IMR-90 (cell line): ENCODE data around the gene GCSH. TPM values are rescaled to one million over a fixed set of nuclear protein-coding genes. Genes with fewer than 3 reads are reported as not detected.

Source experiments
- ATAC-seq: fragments of 200-7000 bp; cut with Tn5 transposase; 2 replicates; pipeline ENCODE4 v1.9.1; 2020; ENCODE audit warnings: low read depth, mild to moderate bottlenecking, moderate library complexity
- BruUV-seq: library from RNA; stranded (reverse); fragments of 400-500 nt; replicated peaks from 2 replicates; lab custom pipeline; 2021; lab: Mats Ljungman, UMichigan
- CTCF ChIA-PET: fragments of 300-600 bp; formaldehyde crosslinking; extraction: SDS; loops from one replicate; lab custom pipeline; 2021; ENCODE audit warnings: antibody characterized with exemption; lab: Yijun Ruan, JAX
- POLR2A ChIA-PET: fragments of 300-600 bp; sonication (Branson Sonifier 250); formaldehyde crosslinking; loops from one replicate; lab custom pipeline; 2022; ENCODE audit warnings: antibody characterized with exemption; ENCODE audit not compliant: unreplicated experiment; lab: Charles Lee
- DNase-seq: peaks from one replicate; pipeline ENCODE4 v3.0.0; 2013
- H2AFZ ChIP-seq: replicated peaks from 2 replicates; pipeline ENCODE3; 2013; ENCODE audit warnings: low read length, mild to moderate bottlenecking; ENCODE audit not compliant: poor library complexity
- H2AK5ac ChIP-seq: 2 replicates; pipeline ENCODE4 v1.6.1; 2013; ENCODE audit warnings: low read depth, low read length, inconsistent platforms
- H2AK9ac ChIP-seq: replicated peaks from 2 replicates; pipeline ENCODE3; 2013; ENCODE audit warnings: mild to moderate bottlenecking, low read depth, low read length, moderate library complexity; ENCODE audit not compliant: poor library complexity
- H2BK120ac ChIP-seq: 2 replicates; pipeline ENCODE4 v1.6.1; 2013; ENCODE audit warnings: low read depth, low read length, inconsistent platforms
- H2BK15ac ChIP-seq: 3 replicates; pipeline ENCODE4 v1.6.1; 2013; ENCODE audit warnings: low read depth, low read length, inconsistent platforms
- H2BK20ac ChIP-seq: 2 replicates; pipeline ENCODE4 v1.6.1; 2013; ENCODE audit warnings: low read depth, mild to moderate bottlenecking, inconsistent platforms, low read length, moderate library complexity
- H2BK5ac ChIP-seq: 2 replicates; pipeline ENCODE4 v1.6.1; 2013; ENCODE audit warnings: mild to moderate bottlenecking, low read depth, low read length, inconsistent platforms; ENCODE audit not compliant: poor library complexity, severe bottlenecking
- H3K14ac ChIP-seq: replicated peaks from 2 replicates; pipeline ENCODE4 v1.6.1; 2013; ENCODE audit warnings: low read depth, low read length, inconsistent platforms
- H3K18ac ChIP-seq: 2 replicates; pipeline ENCODE4 v1.6.1; 2013; ENCODE audit warnings: low read depth, low read length, control low read depth
- H3K23ac ChIP-seq: 2 replicates; pipeline ENCODE4 v1.6.1; 2013; ENCODE audit warnings: low read depth, low read length, inconsistent platforms
- H3K27ac ChIP-seq: 2 replicates; pipeline ENCODE4 v1.5.1; 2013; ENCODE audit warnings: mild to moderate bottlenecking, control low read depth, low read length; ENCODE audit not compliant: insufficient read depth
- H3K27me3 ChIP-seq: 2 replicates; pipeline ENCODE4 v1.6.1; 2013; ENCODE audit warnings: low read length; ENCODE audit not compliant: control insufficient read depth, insufficient read depth
- H3K36me3 ChIP-seq: 2 replicates; pipeline ENCODE4 v1.6.1; 2013; ENCODE audit warnings: low read length, mixed read lengths; ENCODE audit not compliant: control insufficient read depth, insufficient read depth
- H3K4ac ChIP-seq: 2 replicates; pipeline ENCODE4 v1.6.1; 2013; ENCODE audit warnings: low read depth, low read length, inconsistent platforms
- H3K4me1 ChIP-seq: 2 replicates; pipeline ENCODE4 v1.6.1; 2013; ENCODE audit warnings: low read length, mixed read lengths; ENCODE audit not compliant: control insufficient read depth, insufficient read depth
- H3K4me2 ChIP-seq: 2 replicates; pipeline ENCODE4 v1.6.1; 2013; ENCODE audit warnings: low read depth, mild to moderate bottlenecking, control low read depth, low read length, moderate library complexity
- H3K4me3 ChIP-seq: 2 replicates; pipeline ENCODE4 v1.5.1; 2013; ENCODE audit warnings: low read depth, mild to moderate bottlenecking, control low read depth, low read length, moderate library complexity; ENCODE audit not compliant: insufficient read depth
- H3K56ac ChIP-seq: 2 replicates; pipeline ENCODE4 v1.6.1; 2013; ENCODE audit warnings: low read length, inconsistent platforms; ENCODE audit not compliant: insufficient read depth; ENCODE audit errors: extremely low read depth
- H3K79me1 ChIP-seq, 2 experiments: 2 replicates each; pipeline ENCODE4 v1.6.1; 2013; ENCODE audit warnings: low read length in 2 of 2, inconsistent platforms in 1 of 2, low read depth in 1 of 2
- H3K9ac ChIP-seq: 2 replicates; pipeline ENCODE4 v1.6.1; 2013; ENCODE audit warnings: low read depth, low read length, control low read depth
- H3K9me1 ChIP-seq: 2 replicates; pipeline ENCODE4 v1.6.1; 2013; ENCODE audit warnings: low read length, inconsistent platforms; ENCODE audit not compliant: insufficient read depth
- H3K9me3 ChIP-seq: 2 replicates; pipeline ENCODE4 v1.6.1; 2013; ENCODE audit warnings: low read length; ENCODE audit not compliant: control insufficient read depth, insufficient read depth
- H4K20me1 ChIP-seq: 2 replicates; pipeline ENCODE4 v1.6.1; 2013; ENCODE audit warnings: low read length, inconsistent platforms; ENCODE audit not compliant: insufficient read depth
- H4K5ac ChIP-seq: 2 replicates; pipeline ENCODE4 v1.6.1; 2013; ENCODE audit warnings: mild to moderate bottlenecking, low read depth, low read length, control low read depth
- H4K8ac ChIP-seq, 2 experiments: 2 replicates each; pipeline ENCODE4 v1.6.1; 2013; ENCODE audit warnings: low read depth in 2 of 2, low read length in 2 of 2, control low read depth in 1 of 2, inconsistent platforms in 1 of 2
- H4K91ac ChIP-seq: 2 replicates; pipeline ENCODE4 v1.6.1; 2013; ENCODE audit warnings: low read depth, low read length, inconsistent platforms; ENCODE audit not compliant: insufficient read depth
- CHD1 ChIP-seq: IDR thresholded peaks from 2 replicates; pipeline ENCODE4 v1.6.1; 2012; ENCODE audit warnings: low read depth, low read length, improper control_type of control experiment
- CTCF ChIP-seq: conservative IDR thresholded peaks from 2 replicates; pipeline ENCODE4 v1.5.1; 2012; ENCODE audit warnings: mild to moderate bottlenecking, low read depth, low read length, improper control_type of control experiment
- ELK1 ChIP-seq: fragments of 150-350 bp; IDR thresholded peaks from 2 replicates; pipeline ENCODE4 v1.6.1; 2016; ENCODE audit warnings: low read depth, mild to moderate bottlenecking, low read length, moderate library complexity, borderline replicate concordance
- FOS ChIP-seq: fragments of 150-350 bp; IDR thresholded peaks from 2 replicates; pipeline ENCODE4 v1.6.1; 2016; ENCODE audit warnings: low read depth, low read length
- MAFK ChIP-seq: IDR thresholded peaks from 2 replicates; pipeline ENCODE4 v1.6.1; 2012; ENCODE audit warnings: low read depth, low read length, improper control_type of control experiment
- MAZ ChIP-seq: IDR thresholded peaks from 2 replicates; pipeline ENCODE4 v1.6.1; 2012; ENCODE audit warnings: low read depth, mild to moderate bottlenecking, low read length, improper control_type of control experiment, moderate library complexity, borderline replicate concordance
- WGBS, 2 experiments: methylation state at CpG; one replicate each; pipeline versions ENCODE4 v1.1.5 to v1.1.7; 2013; ENCODE audit warnings: missing lambda C conversion rate in 2 of 2; ENCODE audit not compliant: insufficient read length in 1 of 2; ENCODE audit errors: extremely low coverage in 2 of 2; 5-methylcytosine and 5-hydroxymethylcytosine counted together
- dilution Hi-C: fragments of 300-500 bp; cut with HindIII; formaldehyde crosslinking; loops from one replicate; pipeline ENCODE4 v1.14.3; 2018; ENCODE audit warnings: low sequenced_read_pairs; ENCODE audit not compliant: unreplicated experiment
- in situ Hi-C: fragments of 300-500 bp; cut with MboI; formaldehyde crosslinking; loops from 3 replicates; pipeline ENCODE4 v1.14.3; 2019; ENCODE audit warnings: low sequenced_read_pairs, inconsistent platforms, mixed read lengths
- intact Hi-C: fragments of 100-400 bp; cut with micrococcal nuclease; formaldehyde crosslinking; loops from 2 replicates; pipeline ENCODE4 v1.10.0; 2022
- polyA plus RNA-seq, 3 experiments: library from polyadenylated mRNA; depleted of rRNA; stranded (reverse); fragments of >200 nt; gene quantifications; 2 replicates each; pipeline ENCODE4 v1.2.3, GENCODE V29; 2012; ENCODE audit warnings: low replicate concordance in 1 of 3
- total RNA-seq: library from RNA; depleted of rRNA; stranded (reverse); fragments of >200 nt; gene quantifications from 2 replicates; pipeline ENCODE4 v1.2.3, GENCODE V29; 2012

The GCSH gene
- total and polyA plus RNA-seq, 2 of the 4 experiments (the other 2 are of a cell fraction) = 9.3 to 21.2 TPM

GRCh38 chr16:81040131-81040530 lies 56.1 kb downstream of the GCSH start:
- no peak for ATAC-seq
- Histone ChIP-seq H2AK9ac (no peak overlapping the region), H4K8ac (no peak overlapping the region), H3K4me3 (no peak overlapping the region), H3K14ac (no peak overlapping the region), H2AFZ (no peak overlapping the region), H4K91ac (no peak overlapping the region), H3K9ac (no peak overlapping the region), H3K79me1 (peaks cover 35 to 38% of the 10 kb centered on the region in 2 experiments), H2BK15ac (no peak overlapping the region), H3K4ac (no peak overlapping the region), H3K4me2 (no peak overlapping the region), H3K23ac (no peak overlapping the region), H3K18ac (no peak overlapping the region), H3K9me3 (no peaks in the 10 kb centered on the region), H3K36me3 (peaks cover 26% of the 10 kb centered on the region), H3K56ac (no peak overlapping the region), H4K5ac (no peak overlapping the region), H2BK120ac (no peak overlapping the region), H3K27ac (no peak overlapping the region), H2BK5ac (no peak overlapping the region), H3K4me1 (peaks cover 2% of the 10 kb centered on the region; the same call in 1 of the 2 replicates), H4K20me1 (peaks cover 9% of the 10 kb centered on the region; the same call in 1 of the 2 replicates), H2BK20ac (no peak overlapping the region), H3K27me3 (no peaks in the 10 kb centered on the region), H3K9me1 (peaks cover 16% of the 10 kb centered on the region; the same call in 1 of the 2 replicates), H2AK5ac (no peak overlapping the region)
- in situ Hi-C loops (loop anchor here (25.0 kb wide), 1 partner anchor 697 kb away; no protein-coding TSS in a partner anchor), intact Hi-C loops (no loop called here), dilution Hi-C loops (no loop called here)
- no peak for DNase-seq
- no peak for TF ChIP-seq ELK1
- no peak for TF ChIP-seq CTCF
- no peak for TF ChIP-seq CHD1
- no peak for TF ChIP-seq FOS
- TF ChIP-seq MAZ = no peak
- no peak for TF ChIP-seq MAFK
- CTCF ChIA-PET = no interaction called here
- BruUV-seq = no TSS peak
- POLR2A ChIA-PET = no interaction called here
- WGBS, 2 experiments = no CpG with 5 or more reads among the region's 2 CpGs
